Measurements from ENCODE around the gene CCSER1.
A peak's percentile ranks its signal among the peaks of the same experiment; 100 is the strongest.
"Not testable (repeated sequence)": the region's sequence is repeated elsewhere in the genome, so short reads cannot be mapped to it uniquely, and the experiment has no call there.

The CCSER1 gene

DNA sequence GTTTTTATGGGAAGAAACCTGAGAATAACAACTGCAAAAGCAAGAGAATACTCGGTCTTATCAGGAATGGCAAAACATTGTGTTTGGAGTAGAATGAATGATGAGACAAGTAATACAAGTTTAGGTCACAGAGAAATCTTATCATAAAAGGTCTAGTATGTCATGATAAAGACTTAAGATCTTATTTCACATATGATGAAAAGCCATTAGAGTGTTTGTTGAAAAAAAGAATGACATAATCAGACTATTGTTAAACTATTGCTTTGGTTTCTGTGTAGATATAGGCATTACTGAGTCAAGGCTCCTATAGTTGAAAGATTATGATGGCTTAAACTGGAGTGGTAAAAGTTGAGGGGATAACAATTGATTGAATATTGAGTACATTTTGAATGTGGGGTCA is 603.6 kb downstream of the CCSER1 start:
- no peak for DNase-seq

DNA sequence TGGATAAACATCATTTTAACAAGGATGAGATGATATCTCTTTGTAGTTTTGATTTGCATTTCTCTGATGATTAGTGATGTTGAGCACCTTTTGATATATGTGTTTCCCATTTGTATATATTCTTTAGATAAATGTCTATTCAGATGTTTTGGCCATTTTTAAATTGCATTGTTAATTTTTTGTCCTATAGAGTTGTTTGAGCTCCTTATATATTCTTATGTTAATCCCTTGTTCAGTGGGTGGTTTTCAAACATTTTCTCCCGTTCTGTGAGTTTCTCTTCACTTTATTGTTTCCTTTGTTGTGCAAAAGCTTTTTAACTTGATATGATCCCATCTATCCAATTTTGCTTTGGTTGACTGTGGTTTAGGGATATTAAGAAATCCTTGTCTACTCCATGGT is 606.0 kb downstream of the CCSER1 start:
- no peak for DNase-seq

- DNase-seq = no peak
Measured at GRCh38 chr4:90745176-90745575, 618.0 kb downstream of the CCSER1 start.

DNA sequence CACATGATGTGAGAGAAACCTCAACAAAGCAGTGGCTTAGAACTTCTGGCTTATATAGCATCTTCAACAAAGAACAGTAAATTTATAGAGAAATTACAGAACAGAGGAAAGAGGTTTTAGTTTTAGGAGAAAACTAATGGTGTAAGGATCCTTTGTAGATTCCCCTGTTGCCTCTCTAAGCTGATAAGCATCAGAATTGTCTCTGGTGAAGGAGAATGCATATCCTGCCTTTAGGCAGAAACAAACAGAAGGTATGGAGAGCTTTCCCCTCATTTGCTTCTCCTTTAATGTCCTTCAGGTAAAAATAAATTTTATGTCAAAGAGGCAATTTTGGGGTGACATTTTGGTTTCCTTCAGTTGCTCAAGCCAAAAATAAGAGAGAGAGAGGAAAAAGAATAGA is 625.9 kb downstream of the CCSER1 start:
- no peak for DNase-seq

- no peak for DNase-seq
Measured at GRCh38 chr4:90757534-90758060, 630.4 kb downstream of the CCSER1 start.

DNA sequence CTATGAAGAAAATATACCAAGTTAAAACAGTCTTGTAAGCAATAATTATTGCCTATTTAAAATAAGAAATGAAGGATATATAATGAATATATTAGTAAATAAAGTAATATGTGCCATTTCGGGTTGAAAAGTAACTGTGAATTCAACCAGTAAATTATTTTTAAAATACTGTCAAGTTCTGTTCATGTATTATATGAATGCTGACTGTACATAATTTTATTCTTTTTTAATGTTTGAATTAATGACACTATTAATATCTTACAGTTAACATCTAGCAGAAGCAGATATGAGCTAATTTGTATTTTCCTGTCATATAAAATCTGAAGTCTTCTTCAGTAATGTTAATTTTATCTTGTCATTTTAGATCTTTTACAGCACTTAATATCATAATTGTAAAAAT is 632.9 kb downstream of the CCSER1 start:
- DNase-seq = no peak

GRCh38 chr4:90766837-90767236 is 639.6 kb downstream of the CCSER1 start:
- DNase-seq = no peak

- no peak for DNase-seq
Measured at GRCh38 chr4:90769251-90769650, 642.1 kb downstream of the CCSER1 start.

DNA sequence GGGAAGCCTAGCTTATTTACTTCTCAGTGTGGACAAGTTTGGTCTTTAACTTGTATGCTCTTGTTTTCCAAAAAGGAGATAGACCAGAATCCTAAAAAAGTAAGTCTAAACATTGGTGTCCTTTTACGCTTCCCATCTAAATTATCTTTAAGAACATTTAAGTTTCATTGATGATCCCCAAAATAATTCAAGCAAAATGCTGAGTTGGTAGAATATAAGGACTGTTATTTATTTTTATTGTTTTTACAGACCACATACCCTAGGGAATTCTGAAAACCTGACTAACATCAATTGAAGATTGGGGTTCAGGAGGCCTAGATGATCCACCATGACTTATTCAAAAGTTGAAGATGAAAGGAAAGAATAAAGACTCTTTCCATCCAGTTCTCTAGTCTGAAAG is 653.0 kb downstream of the CCSER1 start:
- no peak for DNase-seq

DNA sequence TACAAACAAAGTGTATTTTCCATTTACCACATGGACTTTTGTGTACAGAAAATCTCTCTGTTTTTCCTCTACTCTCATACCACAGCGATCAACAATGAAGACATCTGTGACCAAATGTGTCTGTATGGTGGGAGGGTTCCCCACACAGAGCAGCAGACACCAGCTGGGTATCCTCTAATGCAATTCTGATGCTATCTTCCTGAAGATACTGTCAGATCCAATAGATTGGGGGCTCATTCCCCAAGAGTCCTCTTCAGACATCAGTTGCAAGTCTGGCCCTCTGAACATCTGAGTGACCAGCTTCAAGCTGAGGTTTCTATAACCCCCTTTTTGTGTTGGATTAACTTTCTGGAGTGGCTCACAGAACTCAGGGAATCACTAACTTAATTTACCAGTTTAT is 659.4 kb downstream of the CCSER1 start:
- DNase-seq = no peak

- DNase-seq = no peak
Measured at GRCh38 chr4:90792696-90793095, 665.5 kb downstream of the CCSER1 start.

DNA sequence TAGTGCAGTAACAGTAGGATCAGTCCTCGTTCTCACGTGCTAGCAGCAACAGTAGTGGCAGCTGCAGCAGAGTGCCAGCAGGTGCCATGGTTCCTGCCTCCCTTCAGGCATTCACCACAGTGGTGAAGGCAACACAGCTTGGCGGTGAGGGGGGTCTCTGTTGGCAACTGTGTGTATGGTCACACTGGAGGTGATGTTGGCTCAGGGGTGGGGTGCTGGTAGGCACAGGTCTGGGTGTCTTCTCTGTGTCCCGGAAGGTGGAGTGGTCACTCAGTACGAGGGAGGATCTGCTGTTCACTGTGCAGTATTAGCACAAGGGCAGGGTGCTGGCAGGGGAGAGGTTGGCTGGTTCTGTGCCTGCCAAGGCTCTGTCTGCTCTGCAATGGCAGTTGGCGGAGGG is 671.8 kb downstream of the CCSER1 start:
- no peak for DNase-seq

GRCh38 chr4:90799895-90800294 is 672.7 kb downstream of the CCSER1 start:
- no peak for DNase-seq

DNA sequence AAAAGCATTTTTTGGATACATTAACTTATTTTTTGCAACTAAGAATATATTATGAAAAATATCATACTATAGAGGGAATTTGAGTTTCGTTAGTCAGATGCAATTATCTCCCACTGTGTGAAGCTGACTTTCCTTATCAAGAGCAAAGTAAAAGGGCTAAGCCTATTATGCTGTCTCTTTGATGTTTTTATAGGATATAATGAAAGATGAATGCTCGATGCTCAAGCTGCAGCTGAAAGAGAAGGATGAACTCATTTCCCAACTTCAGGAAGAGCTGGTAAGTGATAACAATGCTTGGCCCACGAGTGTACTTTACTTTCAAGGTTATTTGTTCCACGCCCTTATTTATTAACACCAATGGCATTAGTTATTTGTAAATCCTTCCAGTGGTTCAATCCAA is 688.4 kb downstream of the CCSER1 start:
- no peak for DNase-seq

- DNase-seq = no peak
Measured at GRCh38 chr4:90816754-90817153, 689.6 kb downstream of the CCSER1 start.

DNA sequence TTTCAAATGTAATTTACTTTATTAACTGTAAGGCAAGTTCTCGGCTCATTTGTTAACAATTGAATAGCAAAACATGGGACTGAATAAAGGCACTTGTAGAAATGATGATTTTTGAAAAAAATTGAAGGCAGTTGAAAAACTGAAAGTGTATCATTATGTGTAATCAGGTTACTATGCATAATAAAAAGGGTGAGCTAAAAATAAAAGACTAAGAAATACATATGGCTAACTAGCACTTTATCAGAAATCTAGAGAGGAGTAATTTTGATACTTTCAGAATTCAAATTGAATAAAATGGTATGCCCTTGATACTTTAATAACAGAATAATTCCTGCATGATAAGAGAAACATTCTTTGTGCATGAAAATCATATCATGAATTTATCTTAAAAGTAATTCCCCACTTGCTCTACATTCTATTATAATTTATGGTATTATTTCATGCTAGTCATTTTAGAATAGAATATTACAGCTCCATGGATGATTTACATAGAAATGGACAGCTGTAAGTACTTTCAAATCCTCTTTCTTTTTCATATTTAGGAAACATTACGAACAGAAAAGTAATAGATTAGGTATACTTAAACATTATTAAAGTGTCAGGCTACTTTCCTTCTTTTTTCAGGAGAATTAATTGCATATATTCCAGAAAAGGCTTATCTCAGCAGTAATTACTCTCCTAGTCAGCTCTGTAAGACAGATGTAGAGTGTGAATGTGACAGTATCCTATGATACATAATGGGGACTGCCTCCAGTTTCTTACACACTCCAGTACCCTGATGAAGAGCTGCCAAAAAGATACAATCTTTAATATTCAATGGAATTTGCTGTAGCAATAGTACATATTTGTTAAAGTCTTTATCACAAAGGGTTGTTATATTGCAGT is 697.3 kb downstream of the CCSER1 start:
- no peak for DNase-seq

- no peak for DNase-seq
Measured at GRCh38 chr4:90825849-90826248, 698.7 kb downstream of the CCSER1 start.

- no peak for DNase-seq
Measured at GRCh38 chr4:90833706-90834105, 706.5 kb downstream of the CCSER1 start.

GRCh38 chr4:90837241-90837640 is 710.0 kb downstream of the CCSER1 start:
- DNase-seq = no peak

GRCh38 chr4:90838859-90839258 is 711.7 kb downstream of the CCSER1 start:
- DNase-seq = not testable (repeated sequence)

GRCh38 chr4:90840291-90840690 is 713.1 kb downstream of the CCSER1 start:
- no peak for DNase-seq

- no peak for DNase-seq
Measured at GRCh38 chr4:90840828-90841227, 713.6 kb downstream of the CCSER1 start.

GRCh38 chr4:90841676-90842075 is 714.5 kb downstream of the CCSER1 start:
- peak; percentile 2 to 3 for DNase-seq

GRCh38 chr4:90842960-90843359 is 715.8 kb downstream of the CCSER1 start:
- DNase-seq = no peak

GRCh38 chr4:90844241-90844640 is 717.0 kb downstream of the CCSER1 start:
- no peak for DNase-seq
